AG08396 (cell line): ENCODE data around the gene GRIK4.

Source experiments
- DNase-seq: peaks from one replicate; pipeline ENCODE4 v3.0.0; 2012; ENCODE audit warnings: low spot score, mixed read lengths

Gene GRIK4

GRCh38 chr11:120815319-120816100 lies 304.0 kb downstream of the GRIK4 start:
- no peak for DNase-seq

- DNase-seq = no peak
Observed at GRCh38 chr11:120816176-120816575, 304.6 kb downstream of the GRIK4 start.

- DNase-seq = no peak
Observed at GRCh38 chr11:120816711-120817110, 305.2 kb downstream of the GRIK4 start.

DNA sequence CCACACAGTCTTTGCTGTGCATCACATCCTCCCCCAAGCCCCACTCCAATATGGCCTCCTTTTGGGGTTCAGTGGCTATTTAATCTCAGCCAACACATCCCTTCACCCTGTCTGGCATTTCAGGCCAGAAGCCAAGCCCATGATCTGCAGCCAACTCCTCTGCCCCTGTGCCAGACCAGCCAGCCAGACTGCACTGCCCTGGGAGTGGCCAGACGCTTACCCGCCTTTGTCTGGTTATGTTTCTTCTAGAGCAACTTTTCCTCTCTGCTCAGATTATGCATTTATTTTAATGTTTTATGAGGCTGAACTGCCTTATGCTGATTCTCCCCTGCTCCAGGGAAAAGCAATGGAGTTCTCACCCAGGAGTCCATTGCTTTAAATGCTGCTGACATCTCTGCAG lies 305.6 kb downstream of the GRIK4 start:
- no peak for DNase-seq

GRCh38 chr11:120818097-120818496 lies 306.5 kb downstream of the GRIK4 start:
- no peak for DNase-seq

DNA sequence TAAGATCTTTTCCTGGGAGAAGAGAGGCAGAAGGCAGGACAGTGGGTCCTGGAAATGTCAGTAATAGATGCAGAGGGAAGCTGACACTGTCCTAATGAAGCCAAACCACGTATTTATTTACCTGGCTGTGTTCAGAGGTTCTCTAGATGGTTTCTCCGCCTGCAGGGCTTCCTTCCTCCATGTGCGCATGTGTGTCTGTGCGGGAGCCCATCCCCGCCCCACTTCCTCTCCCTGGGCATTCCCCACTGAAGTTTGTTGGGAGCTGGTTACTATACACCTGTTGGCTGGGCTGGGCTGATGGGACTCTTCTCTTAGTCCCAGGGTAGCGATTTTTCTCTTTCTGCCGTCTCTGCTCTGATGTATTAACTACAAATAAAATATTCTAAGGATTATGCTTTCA lies 307.5 kb downstream of the GRIK4 start:
- DNase-seq = no peak

GRCh38 chr11:120819437-120820365 lies 308.2 kb downstream of the GRIK4 start:
- DNase-seq = no peak

DNA sequence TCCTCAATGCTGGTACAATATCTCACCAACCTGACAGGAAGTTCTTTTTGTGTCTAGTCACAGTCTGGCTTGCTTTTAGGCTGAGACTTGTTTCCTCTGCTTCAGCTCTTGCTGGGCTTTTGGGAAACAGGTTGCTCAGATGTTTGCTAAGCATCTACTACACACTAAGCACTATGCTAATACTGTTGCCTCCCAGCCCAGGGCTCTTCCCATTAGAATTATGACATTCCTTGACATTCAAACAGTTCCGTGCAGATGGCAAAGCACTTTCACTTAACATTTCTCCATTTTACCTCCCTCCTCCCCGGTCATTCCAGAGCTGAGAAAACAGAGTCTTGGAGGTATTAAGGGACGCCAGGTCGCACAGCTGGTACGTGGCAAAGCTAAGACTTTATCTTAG lies 311.6 kb downstream of the GRIK4 start:
- DNase-seq = no peak

- DNase-seq = no peak
Observed at GRCh38 chr11:120824242-120824641, 312.7 kb downstream of the GRIK4 start.

DNA sequence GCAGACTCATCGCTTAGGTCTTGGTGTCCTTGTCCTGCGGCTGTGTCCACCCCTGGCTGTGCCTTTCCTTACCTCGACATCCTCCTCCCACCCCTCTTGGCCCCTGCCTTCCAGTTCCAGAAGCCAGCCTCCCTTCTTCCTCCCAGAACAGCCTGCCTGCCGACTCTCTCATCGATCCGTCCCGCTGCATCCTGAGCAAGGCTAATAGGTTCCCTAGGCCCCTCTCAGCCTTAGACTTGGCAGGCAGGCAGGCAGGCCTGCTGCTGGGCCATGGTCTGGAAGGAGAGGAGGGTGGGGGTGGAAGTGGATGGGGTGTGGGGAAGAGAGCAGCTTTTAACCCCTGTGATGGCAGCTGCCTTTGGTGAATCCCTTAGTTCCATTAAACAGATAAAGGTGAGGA lies 315.6 kb downstream of the GRIK4 start:
- DNase-seq = no peak

GRCh38 chr11:120827820-120828219 lies 316.3 kb downstream of the GRIK4 start:
- no peak for DNase-seq

- DNase-seq = no peak
Observed at GRCh38 chr11:120828847-120829246, 317.3 kb downstream of the GRIK4 start.

DNA sequence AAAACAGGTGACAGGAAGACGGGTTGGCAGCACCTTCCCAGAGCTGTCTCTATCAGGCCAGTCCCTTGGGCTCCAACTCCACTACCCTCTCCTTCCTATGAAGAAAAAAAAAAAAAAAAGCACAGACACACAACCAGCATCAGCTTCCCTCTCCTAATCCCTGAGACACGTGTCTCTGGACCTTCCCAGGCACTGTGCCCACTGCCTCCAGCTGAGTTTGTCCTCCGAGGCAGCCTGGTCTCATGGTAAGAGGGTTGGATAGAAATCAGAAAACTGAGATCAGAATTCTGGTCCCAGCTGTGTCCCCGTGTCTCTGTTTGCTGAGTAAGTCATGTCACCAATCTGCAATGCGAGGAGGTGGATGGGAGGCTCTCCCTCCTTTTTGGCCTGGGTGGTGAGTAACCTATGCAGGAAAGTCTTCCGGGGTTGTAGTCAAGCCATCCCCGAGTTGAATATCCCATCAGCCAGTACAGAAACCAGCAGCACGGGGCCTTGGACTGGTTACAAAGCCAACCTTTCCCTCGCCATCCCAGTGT lies 318.6 kb downstream of the GRIK4 start:
- no peak for DNase-seq

DNA sequence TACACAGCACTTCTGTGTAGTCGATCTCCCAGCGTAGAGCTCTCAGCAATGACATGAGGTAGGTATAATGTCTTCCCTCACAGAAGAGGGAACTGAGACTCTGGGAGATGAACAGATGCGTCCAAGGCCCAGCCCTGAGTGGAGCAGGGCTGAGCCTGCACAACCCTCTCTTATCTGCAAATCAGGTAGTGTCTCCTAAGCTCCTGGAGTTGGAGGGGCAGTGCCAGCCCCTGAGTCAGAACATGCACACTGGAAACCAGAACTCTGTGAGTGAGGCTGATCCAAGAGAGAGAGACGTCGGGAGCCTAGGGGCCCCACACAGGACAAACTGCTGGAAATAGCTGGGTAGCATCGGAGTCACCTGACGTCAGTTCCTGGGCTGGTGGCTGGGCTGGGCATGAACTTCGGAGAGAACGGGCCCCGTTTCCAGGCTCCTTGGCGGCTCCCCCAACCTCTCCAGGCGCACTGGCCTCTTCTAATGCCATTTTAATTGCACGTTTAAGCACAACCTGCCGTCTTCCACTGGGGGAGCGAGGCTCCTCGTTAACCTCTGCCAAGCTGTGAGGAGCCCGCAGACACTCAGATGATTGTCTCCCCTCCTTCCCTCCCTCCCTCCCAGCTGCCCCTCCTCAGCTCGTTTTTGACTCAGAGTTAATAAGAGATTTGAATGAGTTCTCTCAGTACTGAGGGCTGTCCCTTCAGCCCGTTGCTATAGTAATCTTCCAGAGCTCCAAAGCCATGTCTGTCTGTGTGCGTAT lies 321.1 kb downstream of the GRIK4 start:
- no peak for DNase-seq

- DNase-seq = no peak
Observed at GRCh38 chr11:120834686-120835210, 323.2 kb downstream of the GRIK4 start.

- DNase-seq = no peak
Observed at GRCh38 chr11:120835601-120836228, 324.2 kb downstream of the GRIK4 start.

DNA sequence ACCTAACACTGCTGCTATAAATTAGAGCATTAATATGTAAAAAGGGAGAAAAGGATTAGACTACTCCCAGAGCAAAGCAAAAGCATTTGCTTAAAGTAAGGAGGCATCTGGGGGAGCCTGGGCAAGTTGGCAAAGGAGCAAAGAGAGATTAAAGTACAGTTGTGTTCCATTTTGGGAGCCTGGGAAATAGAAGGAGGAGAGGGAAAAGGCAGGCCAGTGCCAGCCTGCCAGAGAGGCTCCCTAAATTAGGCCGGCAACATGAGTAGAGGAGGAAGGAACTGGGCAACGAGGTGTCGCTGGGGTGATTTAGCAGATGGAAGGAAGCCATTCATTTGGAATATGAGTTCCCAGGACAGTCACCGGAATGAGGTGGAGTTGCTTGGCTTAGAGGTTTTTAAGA lies 326.1 kb downstream of the GRIK4 start:
- no peak for DNase-seq

DNA sequence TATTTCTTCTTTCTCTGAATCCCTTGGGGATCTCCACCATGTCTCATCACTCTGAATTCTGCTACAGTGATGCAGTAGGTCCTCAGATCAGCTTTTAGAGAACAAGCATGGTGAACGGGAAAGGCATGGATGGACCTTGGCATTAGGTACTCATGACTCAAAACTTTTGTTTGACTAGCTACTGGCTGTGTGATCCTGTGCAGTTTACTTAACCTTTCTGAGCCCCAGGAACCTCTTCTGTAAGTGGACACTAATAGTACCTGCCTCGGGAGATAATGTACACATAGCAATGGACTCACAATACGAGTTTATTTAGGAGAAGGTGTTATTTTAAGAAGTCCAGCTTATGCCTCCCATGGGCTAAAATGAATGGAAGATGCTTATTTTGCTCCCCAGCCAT lies 327.7 kb downstream of the GRIK4 start:
- DNase-seq = no peak

DNA sequence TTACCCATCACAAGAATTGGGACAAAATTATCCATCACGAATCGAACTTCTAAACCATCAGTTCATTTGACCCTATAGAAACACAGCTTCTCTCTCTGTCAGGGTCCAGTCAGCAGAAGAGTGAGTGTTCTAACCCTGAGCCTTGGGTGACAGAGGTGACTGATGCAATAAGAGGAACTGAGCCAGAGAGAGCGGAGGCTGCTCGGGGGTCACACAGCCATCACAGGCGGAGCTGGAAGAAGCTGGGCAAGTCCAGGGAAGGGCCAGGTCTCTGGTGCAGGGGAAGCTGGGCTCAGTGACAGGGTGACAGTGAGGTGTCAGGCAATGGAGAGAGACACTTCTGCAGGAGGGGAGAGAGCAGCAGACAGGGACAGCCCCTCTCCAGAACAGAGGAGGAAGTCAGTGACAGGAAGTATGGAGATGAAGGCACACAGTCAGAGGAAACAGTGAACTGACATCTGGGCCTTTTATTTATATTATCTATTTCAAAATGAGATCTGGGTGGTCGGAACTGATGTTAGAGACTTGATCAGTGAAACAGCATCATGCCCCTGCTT lies 328.4 kb downstream of the GRIK4 start:
- no peak for DNase-seq

GRCh38 chr11:120840661-120841060 lies 329.1 kb downstream of the GRIK4 start:
- DNase-seq = no peak

DNA sequence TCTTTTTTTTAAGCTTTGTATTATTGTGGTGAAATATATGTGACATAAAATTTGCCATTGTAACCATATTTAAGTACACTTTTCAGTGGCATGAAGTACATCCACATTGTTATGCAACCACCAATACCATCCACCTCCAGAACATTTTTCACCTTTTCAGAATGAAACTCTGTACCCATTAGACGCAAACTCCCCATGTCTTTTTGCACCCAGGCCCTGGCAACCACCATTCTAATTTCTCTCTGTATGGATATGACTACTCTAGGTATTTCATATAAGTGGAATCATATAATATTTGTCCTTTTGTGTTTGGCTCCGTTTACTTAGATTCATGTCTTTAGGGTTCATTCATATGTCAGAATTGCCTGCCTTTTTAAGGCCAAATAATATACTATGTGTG lies 329.5 kb downstream of the GRIK4 start:
- no peak for DNase-seq
